Measurements from ENCODE around the gene RDM1. TPM values are rescaled to one million over a fixed set of nuclear protein-coding genes. Genes with fewer than 3 reads are reported as not detected.

Gene RDM1
- total and polyA plus RNA-seq, 2 experiments from 2014 or later = 3.9 to 8.8 TPM

- ATAC-seq = no peak
- no peak for DNase-seq (ENCODE audit: low spot score)
Observed at GRCh38 chr17:35934760-35935159, 4.2 kb upstream of the RDM1 start.

More at GRCh38 chr17:35934760-35935159, 4.2 kb upstream of the RDM1 start:
- H3K9me3 Mint-ChIP-seq = 0 out of 3 replicates have a peak, but pooled peaks cover 3% of the 10 kb centered on the region
- Histone ChIP-seq H3K4me1 (ENCODE audit: insufficient read depth) (peaks cover 12% of the 10 kb centered on the region), H2AFZ (peak overlapping the region; percentile 63; the same call in 1 of the 2 replicates), H3K79me2 (replicated peaks; ENCODE audit: insufficient read depth) (no peaks in the 10 kb centered on the region), H3K27me3 (ENCODE audit: insufficient read depth) (peaks cover 2% of the 10 kb centered on the region; the same call in 1 of the 2 replicates), H3K36me3 (ENCODE audit: insufficient read depth) (no peaks in the 10 kb centered on the region), H4K20me1 (replicated peaks; ENCODE audit: insufficient read depth) (no peaks in the 10 kb centered on the region), H3F3A (replicated peaks; ENCODE audit: low read depth) (no peaks in the 10 kb centered on the region), H3K27ac (ENCODE audit: low read depth) (no peak overlapping the region), H3K4me2 (no peak overlapping the region), H3K4me3 (no peak overlapping the region), H3K9me2 (ENCODE audit: insufficient read depth) (no peaks in the 10 kb centered on the region)
- peaks cover 5% of the 10 kb centered on the region for H3K27me3 Mint-ChIP-seq (ENCODE audit: insufficient read depth, low read depth, poor library complexity)
- peaks cover 25% of the 10 kb centered on the region for H3K4me1 Mint-ChIP-seq
- H3K4me3 Mint-ChIP-seq = no peak overlapping the region
- no peaks in the 10 kb centered on the region for H3K36me3 Mint-ChIP-seq (ENCODE audit: low read depth)
- no peak overlapping the region for H3K27ac Mint-ChIP-seq
- TF ChIP-seq JUNB (IDR thresholded peaks at IDR 0.05; ENCODE audit: unreplicated experiment) = no peak
- TF ChIP-seq, protein P1, sequence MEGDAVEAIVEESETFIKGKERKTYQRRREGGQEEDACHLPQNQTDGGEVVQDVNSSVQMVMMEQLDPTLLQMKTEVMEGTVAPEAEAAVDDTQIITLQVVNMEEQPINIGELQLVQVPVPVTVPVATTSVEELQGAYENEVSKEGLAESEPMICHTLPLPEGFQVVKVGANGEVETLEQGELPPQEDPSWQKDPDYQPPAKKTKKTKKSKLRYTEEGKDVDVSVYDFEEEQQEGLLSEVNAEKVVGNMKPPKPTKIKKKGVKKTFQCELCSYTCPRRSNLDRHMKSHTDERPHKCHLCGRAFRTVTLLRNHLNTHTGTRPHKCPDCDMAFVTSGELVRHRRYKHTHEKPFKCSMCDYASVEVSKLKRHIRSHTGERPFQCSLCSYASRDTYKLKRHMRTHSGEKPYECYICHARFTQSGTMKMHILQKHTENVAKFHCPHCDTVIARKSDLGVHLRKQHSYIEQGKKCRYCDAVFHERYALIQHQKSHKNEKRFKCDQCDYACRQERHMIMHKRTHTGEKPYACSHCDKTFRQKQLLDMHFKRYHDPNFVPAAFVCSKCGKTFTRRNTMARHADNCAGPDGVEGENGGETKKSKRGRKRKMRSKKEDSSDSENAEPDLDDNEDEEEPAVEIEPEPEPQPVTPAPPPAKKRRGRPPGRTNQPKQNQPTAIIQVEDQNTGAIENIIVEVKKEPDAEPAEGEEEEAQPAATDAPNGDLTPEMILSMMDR (conservative IDR thresholded peaks at IDR 0.05; ENCODE audit: low read depth in 2 of 2) = no peak
- TF ChIP-seq, protein P2, sequence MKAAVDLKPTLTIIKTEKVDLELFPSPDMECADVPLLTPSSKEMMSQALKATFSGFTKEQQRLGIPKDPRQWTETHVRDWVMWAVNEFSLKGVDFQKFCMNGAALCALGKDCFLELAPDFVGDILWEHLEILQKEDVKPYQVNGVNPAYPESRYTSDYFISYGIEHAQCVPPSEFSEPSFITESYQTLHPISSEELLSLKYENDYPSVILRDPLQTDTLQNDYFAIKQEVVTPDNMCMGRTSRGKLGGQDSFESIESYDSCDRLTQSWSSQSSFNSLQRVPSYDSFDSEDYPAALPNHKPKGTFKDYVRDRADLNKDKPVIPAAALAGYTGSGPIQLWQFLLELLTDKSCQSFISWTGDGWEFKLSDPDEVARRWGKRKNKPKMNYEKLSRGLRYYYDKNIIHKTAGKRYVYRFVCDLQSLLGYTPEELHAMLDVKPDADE (IDR thresholded peaks at IDR 0.05) = no peak
- no peak for TF ChIP-seq ZNF331 (CRISPR knock-in tag; IDR thresholded peaks at IDR 0.05; ENCODE audit: low read depth)
- TF ChIP-seq STAT1 (IDR thresholded peaks at IDR 0.05; ENCODE audit: unreplicated experiment) = no peak
- TF ChIP-seq, protein P3, sequence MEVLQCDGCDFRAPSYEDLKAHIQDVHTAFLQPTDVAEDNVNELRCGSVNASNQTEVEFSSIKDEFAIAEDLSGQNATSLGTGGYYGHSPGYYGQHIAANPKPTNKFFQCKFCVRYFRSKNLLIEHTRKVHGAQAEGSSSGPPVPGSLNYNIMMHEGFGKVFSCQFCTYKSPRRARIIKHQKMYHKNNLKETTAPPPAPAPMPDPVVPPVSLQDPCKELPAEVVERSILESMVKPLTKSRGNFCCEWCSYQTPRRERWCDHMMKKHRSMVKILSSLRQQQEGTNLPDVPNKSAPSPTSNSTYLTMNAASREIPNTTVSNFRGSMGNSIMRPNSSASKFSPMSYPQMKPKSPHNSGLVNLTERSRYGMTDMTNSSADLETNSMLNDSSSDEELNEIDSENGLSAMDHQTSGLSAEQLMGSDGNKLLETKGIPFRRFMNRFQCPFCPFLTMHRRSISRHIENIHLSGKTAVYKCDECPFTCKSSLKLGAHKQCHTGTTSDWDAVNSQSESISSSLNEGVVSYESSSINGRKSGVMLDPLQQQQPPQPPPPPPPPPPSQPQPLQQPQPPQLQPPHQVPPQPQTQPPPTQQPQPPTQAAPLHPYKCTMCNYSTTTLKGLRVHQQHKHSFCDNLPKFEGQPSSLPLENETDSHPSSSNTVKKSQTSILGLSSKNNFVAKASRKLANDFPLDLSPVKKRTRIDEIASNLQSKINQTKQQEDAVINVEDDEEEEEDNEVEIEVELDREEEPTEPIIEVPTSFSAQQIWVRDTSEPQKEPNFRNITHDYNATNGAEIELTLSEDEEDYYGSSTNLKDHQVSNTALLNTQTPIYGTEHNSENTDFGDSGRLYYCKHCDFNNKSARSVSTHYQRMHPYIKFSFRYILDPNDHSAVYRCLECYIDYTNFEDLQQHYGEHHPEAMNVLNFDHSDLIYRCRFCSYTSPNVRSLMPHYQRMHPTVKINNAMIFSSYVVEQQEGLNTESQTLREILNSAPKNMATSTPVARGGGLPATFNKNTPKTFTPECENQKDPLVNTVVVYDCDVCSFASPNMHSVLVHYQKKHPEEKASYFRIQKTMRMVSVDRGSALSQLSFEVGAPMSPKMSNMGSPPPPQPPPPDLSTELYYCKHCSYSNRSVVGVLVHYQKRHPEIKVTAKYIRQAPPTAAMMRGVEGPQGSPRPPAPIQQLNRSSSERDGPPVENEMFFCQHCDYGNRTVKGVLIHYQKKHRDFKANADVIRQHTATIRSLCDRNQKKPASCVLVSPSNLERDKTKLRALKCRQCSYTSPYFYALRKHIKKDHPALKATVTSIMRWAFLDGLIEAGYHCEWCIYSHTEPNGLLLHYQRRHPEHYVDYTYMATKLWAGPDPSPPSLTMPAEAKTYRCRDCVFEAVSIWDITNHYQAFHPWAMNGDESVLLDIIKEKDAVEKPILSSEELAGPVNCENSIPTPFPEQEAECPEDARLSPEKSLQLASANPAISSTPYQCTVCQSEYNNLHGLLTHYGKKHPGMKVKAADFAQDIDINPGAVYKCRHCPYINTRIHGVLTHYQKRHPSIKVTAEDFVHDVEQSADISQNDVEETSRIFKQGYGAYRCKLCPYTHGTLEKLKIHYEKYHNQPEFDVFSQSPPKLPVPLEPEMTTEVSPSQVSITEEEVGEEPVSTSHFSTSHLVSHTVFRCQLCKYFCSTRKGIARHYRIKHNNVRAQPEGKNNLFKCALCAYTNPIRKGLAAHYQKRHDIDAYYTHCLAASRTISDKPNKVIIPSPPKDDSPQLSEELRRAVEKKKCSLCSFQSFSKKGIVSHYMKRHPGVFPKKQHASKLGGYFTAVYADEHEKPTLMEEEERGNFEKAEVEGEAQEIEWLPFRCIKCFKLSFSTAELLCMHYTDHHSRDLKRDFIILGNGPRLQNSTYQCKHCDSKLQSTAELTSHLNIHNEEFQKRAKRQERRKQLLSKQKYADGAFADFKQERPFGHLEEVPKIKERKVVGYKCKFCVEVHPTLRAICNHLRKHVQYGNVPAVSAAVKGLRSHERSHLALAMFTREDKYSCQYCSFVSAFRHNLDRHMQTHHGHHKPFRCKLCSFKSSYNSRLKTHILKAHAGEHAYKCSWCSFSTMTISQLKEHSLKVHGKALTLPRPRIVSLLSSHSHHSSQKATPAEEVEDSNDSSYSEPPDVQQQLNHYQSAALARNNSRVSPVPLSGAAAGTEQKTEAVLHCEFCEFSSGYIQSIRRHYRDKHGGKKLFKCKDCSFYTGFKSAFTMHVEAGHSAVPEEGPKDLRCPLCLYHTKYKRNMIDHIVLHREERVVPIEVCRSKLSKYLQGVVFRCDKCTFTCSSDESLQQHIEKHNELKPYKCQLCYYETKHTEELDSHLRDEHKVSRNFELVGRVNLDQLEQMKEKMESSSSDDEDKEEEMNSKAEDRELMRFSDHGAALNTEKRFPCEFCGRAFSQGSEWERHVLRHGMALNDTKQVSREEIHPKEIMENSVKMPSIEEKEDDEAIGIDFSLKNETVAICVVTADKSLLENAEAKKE (CRISPR knock-in tag; IDR thresholded peaks at IDR 0.05) = no peak
- no peak for TF ChIP-seq CREB1 (CRISPR knock-in tag; IDR thresholded peaks at IDR 0.05; ENCODE audit: low read depth)
- TF ChIP-seq, protein P4, sequence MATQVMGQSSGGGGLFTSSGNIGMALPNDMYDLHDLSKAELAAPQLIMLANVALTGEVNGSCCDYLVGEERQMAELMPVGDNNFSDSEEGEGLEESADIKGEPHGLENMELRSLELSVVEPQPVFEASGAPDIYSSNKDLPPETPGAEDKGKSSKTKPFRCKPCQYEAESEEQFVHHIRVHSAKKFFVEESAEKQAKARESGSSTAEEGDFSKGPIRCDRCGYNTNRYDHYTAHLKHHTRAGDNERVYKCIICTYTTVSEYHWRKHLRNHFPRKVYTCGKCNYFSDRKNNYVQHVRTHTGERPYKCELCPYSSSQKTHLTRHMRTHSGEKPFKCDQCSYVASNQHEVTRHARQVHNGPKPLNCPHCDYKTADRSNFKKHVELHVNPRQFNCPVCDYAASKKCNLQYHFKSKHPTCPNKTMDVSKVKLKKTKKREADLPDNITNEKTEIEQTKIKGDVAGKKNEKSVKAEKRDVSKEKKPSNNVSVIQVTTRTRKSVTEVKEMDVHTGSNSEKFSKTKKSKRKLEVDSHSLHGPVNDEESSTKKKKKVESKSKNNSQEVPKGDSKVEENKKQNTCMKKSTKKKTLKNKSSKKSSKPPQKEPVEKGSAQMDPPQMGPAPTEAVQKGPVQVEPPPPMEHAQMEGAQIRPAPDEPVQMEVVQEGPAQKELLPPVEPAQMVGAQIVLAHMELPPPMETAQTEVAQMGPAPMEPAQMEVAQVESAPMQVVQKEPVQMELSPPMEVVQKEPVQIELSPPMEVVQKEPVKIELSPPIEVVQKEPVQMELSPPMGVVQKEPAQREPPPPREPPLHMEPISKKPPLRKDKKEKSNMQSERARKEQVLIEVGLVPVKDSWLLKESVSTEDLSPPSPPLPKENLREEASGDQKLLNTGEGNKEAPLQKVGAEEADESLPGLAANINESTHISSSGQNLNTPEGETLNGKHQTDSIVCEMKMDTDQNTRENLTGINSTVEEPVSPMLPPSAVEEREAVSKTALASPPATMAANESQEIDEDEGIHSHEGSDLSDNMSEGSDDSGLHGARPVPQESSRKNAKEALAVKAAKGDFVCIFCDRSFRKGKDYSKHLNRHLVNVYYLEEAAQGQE (IDR thresholded peaks at IDR 0.05; ENCODE audit: unreplicated experiment) = no peak
- no peak for TF ChIP-seq EZH2 (IDR thresholded peaks at IDR 0.05; ENCODE audit: low read depth, unreplicated experiment)
- TF ChIP-seq ZNF114 (CRISPR knock-in tag; IDR thresholded peaks at IDR 0.05) = no peak
- TF ChIP-seq EZH2phosphoT487 (IDR thresholded peaks at IDR 0.05; ENCODE audit: unreplicated experiment) = no peak
- TF ChIP-seq POLR2AphosphoS5 (IDR thresholded peaks at IDR 0.05; ENCODE audit: low read depth) = no peak
- TF ChIP-seq NANOG (IDR thresholded peaks at IDR 0.05; ENCODE audit: borderline replicate concordance) = no peak
